Suppressor macrophage treated with lipopolysaccharide for 1 hour (primary cell): ENCODE results near the gene CTDSPL2.
"Not testable (repeated sequence)": the region's sequence is repeated elsewhere in the genome, so short reads cannot be mapped to it uniquely, and the experiment has no call there.

Source experiments
- DNase-seq, 3 donors: peaks; one replicate each; pipeline ENCODE4 v3.0.0-alpha.2; 2020 to 2022

CTDSPL2 gene

GRCh38 chr15:44485880-44486279, 58.5 kb downstream of the CTDSPL2 start:
- DNase-seq = no peak

- DNase-seq = peak; percentile 22 to 53 (median 52)
Observed at GRCh38 chr15:44489464-44489863, 62.0 kb downstream of the CTDSPL2 start.

GRCh38 chr15:44490622-44491021, 63.2 kb downstream of the CTDSPL2 start:
- no peak for DNase-seq

GRCh38 chr15:44492040-44492439, 64.6 kb downstream of the CTDSPL2 start:
- no peak for DNase-seq

GRCh38 chr15:44492672-44493071, 65.2 kb downstream of the CTDSPL2 start:
- DNase-seq = no peak

GRCh38 chr15:44495562-44495961, 68.1 kb downstream of the CTDSPL2 start:
- DNase-seq = no peak

- DNase-seq = no peak
Observed at GRCh38 chr15:44500555-44500954, 73.1 kb downstream of the CTDSPL2 start.

GRCh38 chr15:44501768-44502366, 74.4 kb downstream of the CTDSPL2 start:
- DNase-seq = peak; percentile 22 to 69 (median 57)

- DNase-seq = no peak
Observed at GRCh38 chr15:44516436-44516835, 89.0 kb downstream of the CTDSPL2 start.

- no peak for DNase-seq
Observed at GRCh38 chr15:44519537-44519936, 92.1 kb downstream of the CTDSPL2 start.

GRCh38 chr15:44525018-44525417, 97.6 kb downstream of the CTDSPL2 start:
- no peak for DNase-seq

- DNase-seq = no peak
Observed at GRCh38 chr15:44527241-44527640, 99.8 kb downstream of the CTDSPL2 start.

- no peak for DNase-seq
Observed at GRCh38 chr15:44529864-44530604, 102.6 kb downstream of the CTDSPL2 start.

GRCh38 chr15:44530653-44531052, 103.2 kb downstream of the CTDSPL2 start:
- no peak for DNase-seq

GRCh38 chr15:44532275-44532674, 104.8 kb downstream of the CTDSPL2 start:
- not testable (repeated sequence) for DNase-seq

- DNase-seq = peak in 1 of 3 donors; percentile 22
Observed at GRCh38 chr15:44532689-44533088, 105.3 kb downstream of the CTDSPL2 start.

GRCh38 chr15:44535092-44535491, 107.7 kb downstream of the CTDSPL2 start:
- no peak for DNase-seq

GRCh38 chr15:44535523-44536301, 108.3 kb downstream of the CTDSPL2 start:
- peak in 1 of 3 donors; percentile 35 for DNase-seq

GRCh38 chr15:44536302-44536961, 109.0 kb downstream of the CTDSPL2 start:
- peak; percentile 90 to 93 (median 92) for DNase-seq

GRCh38 chr15:44536962-44537734, 109.7 kb downstream of the CTDSPL2 start, which contains the start of gene EIF3J:
Gene EIF3J (plus strand): TSS chr15:44537147. CDS start chr15:44537195, 48 bp downstream.
- DNase-seq = peak; percentile 97 to 98 (median 98)

GRCh38 chr15:44537735-44538240, 110.4 kb downstream of the CTDSPL2 start:
- DNase-seq = peak; percentile 29 to 46 (median 40)
